Tibial nerve (tissue), 4 donors: Measurements from ENCODE around the gene VILL.

Source experiments
- EP300 ChIP-seq, 2 donors: sonication (generic); formaldehyde crosslinking; IDR thresholded peaks; one replicate each; pipeline ENCODE4 v1.6.1; 2017; ENCODE audit warnings: antibody characterized with exemption in 2 of 2, mild to moderate bottlenecking in 1 of 2
- POLR2A ChIP-seq, 2 donors: fragments of 450-650 bp; IDR thresholded peaks; one replicate each; pipeline ENCODE4 v1.6.1; 2017; ENCODE audit warnings: antibody characterized with exemption in 2 of 2, mild to moderate bottlenecking in 2 of 2, moderate library complexity in 2 of 2
- TF ChIP-seq, protein P1 (sequence below), 5 experiments: fragments of 200-600 bp in 3 of 5; fragments of 450-650 bp in 2 of 5; sonication (generic) in 3 of 5; IDR thresholded peaks; one replicate each; pipeline ENCODE4 v1.5.1; 2016 to 2019; ENCODE audit warnings: antibody characterized with exemption in 5 of 5, mild to moderate bottlenecking in 3 of 5, moderate library complexity in 2 of 5

DNA sequence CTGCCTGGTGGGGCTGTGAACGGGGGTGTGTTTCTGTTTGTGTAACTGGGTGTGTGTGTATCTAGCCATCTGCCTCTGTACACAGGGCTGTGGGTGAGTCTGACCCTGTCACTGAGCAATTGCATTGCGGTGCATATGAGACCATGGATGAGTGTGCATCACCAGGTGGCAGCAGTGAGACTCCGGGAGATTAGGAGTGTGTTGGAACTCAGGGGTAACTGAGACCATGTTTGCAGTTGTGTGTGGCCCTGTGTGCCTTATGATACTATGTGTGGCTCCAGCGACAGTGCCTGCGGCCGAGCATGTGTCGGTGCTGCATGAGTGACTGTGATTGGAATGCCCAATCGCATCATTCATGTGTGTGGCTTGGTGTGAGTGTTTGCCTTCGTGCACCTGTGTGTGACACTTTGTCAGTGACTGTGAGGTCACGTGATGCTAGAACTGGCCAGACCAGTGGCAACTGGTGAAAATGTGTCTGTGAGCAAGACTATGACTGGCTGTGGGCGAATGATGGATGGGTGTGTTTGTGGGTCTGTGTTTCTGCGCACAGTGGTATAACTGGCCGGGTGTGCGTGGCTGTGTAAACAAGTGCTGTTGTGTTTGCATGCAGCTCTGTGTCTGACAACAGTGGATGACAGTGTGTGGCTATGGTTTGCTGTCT is 14.0 kb downstream of the VILL start:
- TF ChIP-seq, protein P1, sequence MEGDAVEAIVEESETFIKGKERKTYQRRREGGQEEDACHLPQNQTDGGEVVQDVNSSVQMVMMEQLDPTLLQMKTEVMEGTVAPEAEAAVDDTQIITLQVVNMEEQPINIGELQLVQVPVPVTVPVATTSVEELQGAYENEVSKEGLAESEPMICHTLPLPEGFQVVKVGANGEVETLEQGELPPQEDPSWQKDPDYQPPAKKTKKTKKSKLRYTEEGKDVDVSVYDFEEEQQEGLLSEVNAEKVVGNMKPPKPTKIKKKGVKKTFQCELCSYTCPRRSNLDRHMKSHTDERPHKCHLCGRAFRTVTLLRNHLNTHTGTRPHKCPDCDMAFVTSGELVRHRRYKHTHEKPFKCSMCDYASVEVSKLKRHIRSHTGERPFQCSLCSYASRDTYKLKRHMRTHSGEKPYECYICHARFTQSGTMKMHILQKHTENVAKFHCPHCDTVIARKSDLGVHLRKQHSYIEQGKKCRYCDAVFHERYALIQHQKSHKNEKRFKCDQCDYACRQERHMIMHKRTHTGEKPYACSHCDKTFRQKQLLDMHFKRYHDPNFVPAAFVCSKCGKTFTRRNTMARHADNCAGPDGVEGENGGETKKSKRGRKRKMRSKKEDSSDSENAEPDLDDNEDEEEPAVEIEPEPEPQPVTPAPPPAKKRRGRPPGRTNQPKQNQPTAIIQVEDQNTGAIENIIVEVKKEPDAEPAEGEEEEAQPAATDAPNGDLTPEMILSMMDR (IDR thresholded peaks at IDR 0.05): peak; percentile 62 to 83 (median 71)
- TF ChIP-seq POLR2A (IDR thresholded peaks at IDR 0.05): no peak
- TF ChIP-seq EP300 (IDR thresholded peaks at IDR 0.05): no peak
